ENCODE results near the gene GRK1. TPM values are rescaled to one million over a fixed set of nuclear protein-coding genes. Genes with fewer than 3 reads are reported as not detected.

Gene GRK1
- total and polyA plus RNA-seq, 2 of the 8 experiments (the other 6 are each of a cell fraction or from before 2014, with no cell fraction given): 0.12 TPM; not detected in 1

- no peak overlapping the region for H2BK15ac ChIP-seq (ENCODE audit: low read length)
- no peak for DNase-seq (ENCODE audit: low read depth in 1 of 2, low spot score in 2 of 2)
- H3K23ac ChIP-seq (ENCODE audit: insufficient read length): no peak overlapping the region
- H3K4me3 ChIP-seq (ENCODE audit: extremely low read depth in 1 of 4, insufficient read depth in 2 of 4, low read depth in 3 of 4, low read length in 4 of 4): no peak overlapping the region
- H2AK5ac ChIP-seq (ENCODE audit: low read depth, low read length): no peak overlapping the region
- peaks cover 16% of the 10 kb centered on the region; the same call in 1 of the 2 replicates for H3K23me2 ChIP-seq (ENCODE audit: low read depth, low read length)
- no peak overlapping the region for H3K4me2 ChIP-seq (ENCODE audit: insufficient read depth in 1 of 2, low read depth in 2 of 2, low read length in 2 of 2)
- H4K5ac ChIP-seq (ENCODE audit: insufficient read length, low read depth, low read length): no peak overlapping the region
- H2BK5ac ChIP-seq (ENCODE audit: low read depth, low read length): no peak overlapping the region
- no peak overlapping the region for H3K4ac ChIP-seq (replicated peaks; ENCODE audit: insufficient read length, low read depth, low read length)
- no peaks in the 10 kb centered on the region for H3K79me1 ChIP-seq (ENCODE audit: low read depth, low read length)
- H3K79me2 ChIP-seq (ENCODE audit: control insufficient read depth in 1 of 2, insufficient read depth in 2 of 2, low read length in 2 of 2): peaks cover 0 to 3% of the 10 kb centered on the region in 2 experiments; a peak in 1 of 4 replicates
- peaks cover 0 to 6% of the 10 kb centered on the region in 2 experiments for H4K20me1 ChIP-seq (replicated peaks in 1 of 2; ENCODE audit: control insufficient read depth in 1 of 2, insufficient read depth in 2 of 2, low read length in 2 of 2)
- H3K14ac ChIP-seq (ENCODE audit: insufficient read length): no peak overlapping the region
- TF ChIP-seq SRF (IDR thresholded peaks at IDR 0.05; ENCODE audit: low read depth, low read length) (no peak), PHF8 (conservative IDR thresholded peaks at IDR 0.05; ENCODE audit: low read depth, low read length) (no peak), EGR1 (IDR thresholded peaks at IDR 0.05; ENCODE audit: borderline replicate concordance, low read depth, low read length) (no peak), YY1 (IDR thresholded peaks at IDR 0.05; ENCODE audit: low read depth, low read length) (no peak)
- H4K8ac ChIP-seq (ENCODE audit: extremely low read depth, insufficient read depth, low read length): no peak overlapping the region
- no peak overlapping the region for H3K9ac ChIP-seq (replicated peaks in 1 of 4; ENCODE audit: extremely low read depth in 1 of 4, low read depth in 3 of 4, low read length in 3 of 4)
- ChIA-PET POLR2A (ENCODE audit: partially characterized antibody) (no interaction called here), CTCF (ENCODE audit: partially characterized antibody) (interaction anchor here (1.4 kb wide), 1 partner anchor 9 kb away, joined by 3 read pairs; no protein-coding TSS in a partner anchor)
- 88% methylated on average over 2 of the region's 2 CpGs; no CpG with 5 or more reads in 1 of the 2 experiments for WGBS, 2 experiments (ENCODE audit: extremely low coverage in 1 of 2, insufficient coverage in 1 of 2, insufficient read length in 1 of 2, insufficient replicate concordance in 2 of 2, low coverage in 1 of 2, low lambda C conversion rate in 2 of 2, missing lambda C conversion rate in 1 of 2)
- peaks cover 2 to 31% (median 25%) of the 10 kb centered on the region in 4 experiments for H3K27me3 ChIP-seq (replicated peaks in 1 of 4; ENCODE audit: control insufficient read depth in 3 of 4, extremely low read depth in 1 of 4, insufficient read depth in 3 of 4, low read length in 3 of 4)
- H3K18ac ChIP-seq (ENCODE audit: extremely low read depth, low read length): no peak overlapping the region
- H3K27ac ChIP-seq (ENCODE audit: low read depth, low read length): no peak overlapping the region
- H2BK12ac ChIP-seq (ENCODE audit: low read depth, low read length): no peak overlapping the region
- no peak overlapping the region for H4K91ac ChIP-seq (replicated peaks; ENCODE audit: insufficient read length, low read length)
- H3K9me3 ChIP-seq (ENCODE audit: insufficient read depth in 2 of 2, low read depth in 1 of 2, low read length in 1 of 2): no peaks in the 10 kb centered on the region
- no peak overlapping the region for H2BK120ac ChIP-seq (replicated peaks; ENCODE audit: low read depth, low read length)
- H3K36me3 ChIP-seq (ENCODE audit: control insufficient read depth in 2 of 4, insufficient read depth in 4 of 4, low read length in 3 of 4): no peaks in the 10 kb centered on the region
- no peak overlapping the region for H2BK20ac ChIP-seq (ENCODE audit: low read length)
- H3K4me1 ChIP-seq (replicated peaks in 1 of 4; ENCODE audit: control insufficient read depth in 3 of 4, insufficient read depth in 4 of 4, low read length in 3 of 4): peaks cover 4 to 14% (median 8%) of the 10 kb centered on the region in 4 experiments; a peak in 6 of 7 replicates
- no peak for FAIRE-seq
- no peak overlapping the region for H3K56ac ChIP-seq (replicated peaks; ENCODE audit: insufficient read length, low read depth, low read length)
- no peak overlapping the region for H2AFZ ChIP-seq (ENCODE audit: low read length)
These were observed 95.1 kb downstream of the GRK1 start for GRCh38 chr13:113762075-113762474.
